Caco-2 (cell line): Measurements from ENCODE around the gene HLA-DOB. TPM values are rescaled to one million over a fixed set of nuclear protein-coding genes. Genes with fewer than 3 reads are reported as not detected.

Experiments
- Bru-seq: library from RNA; stranded (reverse); fragments of 400-500 nt; gene quantifications from one replicate; lab custom pipeline; 2021; lab: Mats Ljungman, UMichigan
- BruChase-seq, 2 experiments: library from RNA; stranded (reverse); fragments of 400-500 nt; gene quantifications; one replicate each; lab custom pipeline; 2021; lab: Mats Ljungman, UMichigan
- BruUV-seq: library from RNA; stranded (reverse); fragments of 400-500 nt; replicated peaks from 2 replicates; lab custom pipeline; 2021; lab: Mats Ljungman, UMichigan
- CTCF ChIA-PET: fragments of 300-600 bp; sonication (Branson Sonifier 250); formaldehyde crosslinking; loops from one replicate; lab custom pipeline; 2022; ENCODE audit warnings: antibody characterized with exemption; lab: Charles Lee
- POLR2A ChIA-PET: fragments of 300-600 bp; sonication (Branson Sonifier 250); formaldehyde crosslinking; loops from one replicate; lab custom pipeline; 2022; ENCODE audit warnings: antibody characterized with exemption; lab: Charles Lee
- DNase-seq, 2 experiments: peaks; one replicate each; pipeline versions ENCODE4 v3.0.0 to v3.0.0-alpha.2; 2020 to 2022
- H3K27me3 ChIP-seq: replicated peaks from 2 replicates; pipeline ENCODE4 v1.6.0; 2011; ENCODE audit warnings: low read length; ENCODE audit not compliant: control insufficient read depth, insufficient read depth
- H3K36me3 ChIP-seq: 2 replicates; pipeline ENCODE4 v1.5.1; 2011; ENCODE audit warnings: low read length; ENCODE audit not compliant: control insufficient read depth, insufficient read depth
- H3K4me1 ChIP-seq: fragments of 250-450 bp; sonication (Bioruptor Pico); 2 replicates; pipeline ENCODE4 v1.5.1; 2020; ENCODE audit warnings: mild to moderate bottlenecking
- H3K4me3 ChIP-seq: 2 replicates; pipeline ENCODE4 v1.5.1; 2011; ENCODE audit warnings: low read depth, mild to moderate bottlenecking, control low read depth, low read length
- H3K9me3 ChIP-seq: fragments of 250-450 bp; sonication (Bioruptor Pico); 2 replicates; pipeline ENCODE4 v1.5.1; 2020; ENCODE audit warnings: mild to moderate bottlenecking, moderate library complexity
- H3K27ac Mint-ChIP-seq: one replicate; pipeline ENCODE4 v1.8.0; 2022; ENCODE audit warnings: mixed read lengths; ENCODE audit not compliant: unreplicated experiment
- H3K27me3 Mint-ChIP-seq: one replicate; pipeline ENCODE4 v1.8.0; 2022; ENCODE audit warnings: mixed read lengths; ENCODE audit not compliant: insufficient read depth, unreplicated experiment
- H3K36me3 Mint-ChIP-seq: one replicate; pipeline ENCODE4 v1.8.0; 2022; ENCODE audit warnings: mild to moderate bottlenecking, mixed read lengths; ENCODE audit not compliant: insufficient read depth, unreplicated experiment
- H3K4me1 Mint-ChIP-seq: one replicate; pipeline ENCODE4 v1.8.0; 2022; ENCODE audit warnings: low read depth, mixed read lengths; ENCODE audit not compliant: unreplicated experiment
- H3K4me3 Mint-ChIP-seq: one replicate; pipeline ENCODE4 v1.8.0; 2022; ENCODE audit warnings: mild to moderate bottlenecking, moderate library complexity, mixed read lengths; ENCODE audit not compliant: unreplicated experiment
- H3K9me3 Mint-ChIP-seq: one replicate; pipeline ENCODE4 v1.8.0; 2022; ENCODE audit warnings: mixed read lengths; ENCODE audit not compliant: unreplicated experiment
- CTCF ChIP-seq, 2 experiments: fragments of 200-600 bp in 1 of 2; IDR thresholded peaks; 1 replicate in 1 of 2; 2 replicates in 1 of 2; pipeline versions ENCODE4 v1.5.1 to v1.8.0; 2011 to 2022; ENCODE audit warnings: antibody characterized with exemption in 1 of 2, control low read depth in 1 of 2, inconsistent platforms in 1 of 2, low read depth in 1 of 2, low read length in 1 of 2, mild to moderate bottlenecking in 1 of 2, moderate library complexity in 1 of 2; ENCODE audit not compliant: insufficient read depth in 1 of 2, severe bottlenecking in 1 of 2, unreplicated experiment in 1 of 2
- intact Hi-C: fragments of 100-400 bp; cut with micrococcal nuclease; formaldehyde crosslinking; loops from one replicate; pipeline ENCODE4 v1.10.0; 2022; ENCODE audit not compliant: unreplicated experiment
- long read RNA-seq: library from polyadenylated mRNA; stranded (forward); transcript quantifications from one replicate; pipeline ENCODE4 v2.0.0, GENCODE V29; 2022
- total RNA-seq: library from RNA; stranded (reverse); gene quantifications from 2 replicates; pipeline ENCODE4 v1.2.3, GENCODE V29; 2022

The HLA-DOB gene
- total RNA-seq = 0.61 and 0.65 TPM in 2 replicates
- percentile 33 among the genes with signal in this experiment for Bru-seq, nascent RNA
- BruChase-seq, experiment 1, labeled RNA remaining after a 2-hour chase = percentile 36 among the genes with signal in this experiment
- percentile 37 among the genes with signal in this experiment for BruChase-seq, experiment 2, labeled RNA remaining after a 6-hour chase
- long read RNA-seq = 0 reads

GRCh38 chr6:32816746-32817204, at the start of gene HLA-DOB:
Gene HLA-DOB (minus strand): TSS chr6:32817002. CDS start chr6:32816951, 51 bp downstream.
- ChIA-PET POLR2A (interaction anchor here (1.0 kb wide), 1 partner anchor 155 kb away, joined by 3 read pairs; no protein-coding TSS in a partner anchor), CTCF (no interaction called here)
- BruUV-seq = no TSS peak
- no peak for TF ChIP-seq CTCF (IDR thresholded peaks at IDR 0.05; ENCODE audit: insufficient read depth in 1 of 2, low read depth in 1 of 2, low read length in 1 of 2, severe bottlenecking in 1 of 2, unreplicated experiment in 1 of 2)
- peaks cover 8% of the 10 kb centered on the region for H3K27me3 Mint-ChIP-seq
- H3K27me3 ChIP-seq = no peaks in the 10 kb centered on the region
- intact Hi-C loops = no loop called here
- no peaks in the 10 kb centered on the region for H3K9me3 Mint-ChIP-seq
- no peak within 1 kb of the TSS for H3K27ac Mint-ChIP-seq
- H3K36me3 ChIP-seq = no peaks in the 10 kb centered on the region
- no peak within 1 kb of the TSS for H3K4me3 ChIP-seq
- H3K9me3 ChIP-seq = no peaks in the 10 kb centered on the region
- H3K36me3 Mint-ChIP-seq = no peaks in the 10 kb centered on the region
- DNase-seq = peak in 1 of 2 experiments; percentile 21
- H3K4me1 ChIP-seq = peaks cover 13% of the 10 kb centered on the region; the same call in 1 of the 2 replicates
- no peaks in the 10 kb centered on the region for H3K4me1 Mint-ChIP-seq
- H3K4me3 Mint-ChIP-seq = no peak within 1 kb of the TSS

- intact Hi-C loops = no loop called here
- ChIA-PET CTCF (interaction anchor here (0.6 kb wide), 1 partner anchor 149 kb away, joined by 3 read pairs; no protein-coding TSS in a partner anchor), POLR2A (no interaction called here)
- Mint-ChIP-seq H3K27ac (no peak overlapping the region), H3K4me1 (no peaks in the 10 kb centered on the region), H3K36me3 (no peaks in the 10 kb centered on the region), H3K9me3 (no peaks in the 10 kb centered on the region), H3K4me3 (no peak overlapping the region), H3K27me3 (peaks cover 20% of the 10 kb centered on the region)
- H3K9me3 ChIP-seq = no peaks in the 10 kb centered on the region
- no peaks in the 10 kb centered on the region; the same call in 1 of the 2 replicates for H3K27me3 ChIP-seq
- DNase-seq = no peak
- BruUV-seq = no TSS peak
- no peak for TF ChIP-seq CTCF (IDR thresholded peaks at IDR 0.05; ENCODE audit: insufficient read depth in 1 of 2, low read depth in 1 of 2, low read length in 1 of 2, severe bottlenecking in 1 of 2, unreplicated experiment in 1 of 2)
- H3K36me3 ChIP-seq = no peaks in the 10 kb centered on the region
- H3K4me3 ChIP-seq = no peak overlapping the region
- peaks cover 9% of the 10 kb centered on the region for H3K4me1 ChIP-seq
Measured at GRCh38 chr6:32865724-32866443, 49.1 kb upstream of the HLA-DOB start.

DNA sequence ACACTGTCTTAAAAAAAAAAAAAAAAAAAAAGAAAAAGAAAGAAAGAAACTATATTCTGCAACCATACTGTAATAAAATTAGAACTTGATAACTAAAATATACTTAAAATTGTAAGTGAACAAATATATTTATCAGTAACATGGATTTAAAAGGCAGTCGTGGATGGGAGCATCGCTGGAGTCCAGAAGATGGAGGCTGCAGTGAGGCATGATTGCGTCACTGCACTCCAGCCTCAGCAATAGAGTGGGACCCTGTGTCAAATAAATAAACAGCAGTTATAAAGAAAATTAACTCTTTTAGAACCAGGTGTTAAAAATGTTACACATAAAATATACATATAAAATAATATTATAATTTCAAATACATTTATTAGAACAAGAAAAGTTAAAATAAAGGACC, 45.9 kb upstream of the HLA-DOB start:
- Histone ChIP-seq H3K4me3 (no peak overlapping the region), H3K36me3 (no peaks in the 10 kb centered on the region), H3K9me3 (no peaks in the 10 kb centered on the region), H3K4me1 (peaks cover 5% of the 10 kb centered on the region), H3K27me3 (no peaks in the 10 kb centered on the region; the same call in 1 of the 2 replicates)
- POLR2A ChIA-PET = interaction anchor here (0.7 kb wide), 1 partner anchor 120 kb away, joined by 7 read pairs; no protein-coding TSS in a partner anchor
- H3K27me3 Mint-ChIP-seq = peaks cover 17% of the 10 kb centered on the region
- intact Hi-C loops = no loop called here
- no peaks in the 10 kb centered on the region for H3K4me1 Mint-ChIP-seq
- no TSS peak for BruUV-seq
- H3K4me3 Mint-ChIP-seq = no peak overlapping the region
- H3K9me3 Mint-ChIP-seq = no peaks in the 10 kb centered on the region
- DNase-seq = no peak
- H3K27ac Mint-ChIP-seq = no peak overlapping the region
- CTCF ChIA-PET = no interaction called here
- H3K36me3 Mint-ChIP-seq = no peaks in the 10 kb centered on the region
- no peak for TF ChIP-seq CTCF (IDR thresholded peaks at IDR 0.05; ENCODE audit: insufficient read depth in 1 of 2, low read depth in 1 of 2, low read length in 1 of 2, severe bottlenecking in 1 of 2, unreplicated experiment in 1 of 2)
